NCI-H2029 (cell line): Measurements from ENCODE around the gene PSME3IP1.
"Not testable (repeated sequence)": the region's sequence is repeated elsewhere in the genome, so short reads cannot be mapped to it uniquely, and the experiment has no call there.

Experiments
- DNase-seq: peaks from one replicate; lab custom pipeline; 2025; lab: John Stamatoyannopoulos, UW

Gene PSME3IP1

GRCh38 chr16:57185945-57186871, at the start of gene PSME3IP1, which contains the start of gene RSPRY1:
TSS of gene PSME3IP1 (minus strand) at chr16:57186039. CDS start at chr16:57173854, 12,185 bp downstream.
TSS of gene RSPRY1 (plus strand) at chr16:57186329. CDS start at chr16:57204659, 18,330 bp downstream.
- peak; percentile 93 for DNase-seq

- peak; percentile 54 for DNase-seq
Observed at GRCh38 chr16:57235128-57236021, 49.5 kb upstream of the PSME3IP1 start.

- DNase-seq, result no peak
Observed at GRCh38 chr16:57234707-57235092, 48.9 kb upstream of the PSME3IP1 start.

GRCh38 chr16:57233944-57234706, 48.3 kb upstream of the PSME3IP1 start:
- no peak for DNase-seq

GRCh38 chr16:57231821-57232350, 46.0 kb upstream of the PSME3IP1 start:
- DNase-seq, result no peak

- DNase-seq, result no peak
Observed at GRCh38 chr16:57229079-57229478, 43.2 kb upstream of the PSME3IP1 start.

GRCh38 chr16:57226701-57227621, 41.1 kb upstream of the PSME3IP1 start:
- DNase-seq, result no peak

- DNase-seq, result no peak
Observed at GRCh38 chr16:57225978-57226377, 40.1 kb upstream of the PSME3IP1 start.

- no peak for DNase-seq
Observed at GRCh38 chr16:57224651-57225335, 39.0 kb upstream of the PSME3IP1 start.

GRCh38 chr16:57223057-57223456, 37.2 kb upstream of the PSME3IP1 start:
- DNase-seq, result no peak

- DNase-seq, result no peak
Observed at GRCh38 chr16:57216968-57217367, 31.1 kb upstream of the PSME3IP1 start.

- no peak for DNase-seq
Observed at GRCh38 chr16:57213462-57213861, 27.6 kb upstream of the PSME3IP1 start.

- no peak for DNase-seq
Observed at GRCh38 chr16:57209780-57210179, 23.9 kb upstream of the PSME3IP1 start.

GRCh38 chr16:57208926-57209325, 23.1 kb upstream of the PSME3IP1 start:
- DNase-seq, result no peak

- DNase-seq, result no peak
Observed at GRCh38 chr16:57204675-57205074, 18.8 kb upstream of the PSME3IP1 start.

GRCh38 chr16:57203451-57203850, 17.6 kb upstream of the PSME3IP1 start:
- DNase-seq, result no peak

- DNase-seq, result no peak
Observed at GRCh38 chr16:57202095-57202886, 16.5 kb upstream of the PSME3IP1 start.

- not testable (repeated sequence) for DNase-seq
Observed at GRCh38 chr16:57200926-57201325, 15.1 kb upstream of the PSME3IP1 start.

GRCh38 chr16:57200321-57200720, 14.5 kb upstream of the PSME3IP1 start:
- not testable (repeated sequence) for DNase-seq
